GM12864 (cell line): Measurements from ENCODE around the gene ZNRF4.
"Not testable (repeated sequence)": the region's sequence is repeated elsewhere in the genome, so short reads cannot be mapped to it uniquely, and the experiment has no call there.

Source experiments
- DNase-seq: peaks from one replicate; pipeline ENCODE4 v3.0.0-alpha.2; 2011; ENCODE audit warnings: low read depth
- H3K4me3 ChIP-seq: 2 replicates; pipeline ENCODE4 v1.5.1; 2011; ENCODE audit warnings: mild to moderate bottlenecking, low read depth, low read length, control low read depth
- TF ChIP-seq, protein P1 (sequence below): IDR thresholded peaks from 2 replicates; pipeline ENCODE4 v1.5.1; 2011; ENCODE audit warnings: low read depth, mild to moderate bottlenecking, moderate library complexity, low read length, control low read depth, inconsistent platforms; ENCODE audit errors: missing control alignments

ZNRF4 gene, protein sequence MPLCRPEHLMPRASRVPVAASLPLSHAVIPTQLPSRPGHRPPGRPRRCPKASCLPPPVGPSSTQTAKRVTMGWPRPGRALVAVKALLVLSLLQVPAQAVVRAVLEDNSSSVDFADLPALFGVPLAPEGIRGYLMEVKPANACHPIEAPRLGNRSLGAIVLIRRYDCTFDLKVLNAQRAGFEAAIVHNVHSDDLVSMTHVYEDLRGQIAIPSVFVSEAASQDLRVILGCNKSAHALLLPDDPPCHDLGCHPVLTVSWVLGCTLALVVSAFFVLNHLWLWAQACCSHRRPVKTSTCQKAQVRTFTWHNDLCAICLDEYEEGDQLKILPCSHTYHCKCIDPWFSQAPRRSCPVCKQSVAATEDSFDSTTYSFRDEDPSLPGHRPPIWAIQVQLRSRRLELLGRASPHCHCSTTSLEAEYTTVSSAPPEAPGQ

DNA sequence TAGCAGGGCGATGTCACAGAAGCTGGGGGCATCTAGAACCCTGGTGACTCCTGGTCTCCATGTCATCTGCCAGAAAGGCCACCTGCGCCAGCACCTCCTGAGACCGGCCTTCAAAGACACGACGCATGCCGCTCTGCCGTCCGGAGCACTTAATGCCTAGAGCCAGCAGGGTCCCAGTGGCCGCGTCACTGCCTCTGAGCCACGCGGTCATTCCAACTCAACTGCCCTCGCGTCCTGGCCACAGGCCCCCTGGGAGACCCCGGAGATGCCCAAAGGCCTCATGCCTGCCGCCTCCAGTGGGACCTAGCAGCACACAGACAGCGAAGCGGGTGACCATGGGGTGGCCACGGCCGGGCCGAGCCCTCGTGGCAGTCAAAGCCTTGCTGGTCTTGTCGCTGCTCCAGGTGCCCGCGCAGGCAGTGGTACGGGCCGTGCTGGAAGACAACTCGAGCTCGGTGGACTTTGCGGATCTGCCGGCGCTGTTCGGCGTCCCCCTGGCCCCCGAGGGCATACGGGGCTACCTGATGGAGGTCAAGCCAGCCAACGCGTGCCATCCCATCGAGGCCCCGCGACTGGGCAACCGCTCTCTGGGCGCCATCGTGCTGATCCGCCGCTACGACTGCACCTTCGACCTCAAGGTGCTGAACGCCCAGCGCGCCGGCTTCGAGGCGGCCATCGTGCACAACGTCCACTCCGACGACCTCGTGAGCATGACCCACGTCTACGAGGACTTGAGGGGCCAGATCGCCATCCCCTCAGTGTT is at the start of gene ZNRF4:
ZNRF4 (plus strand) TSS at position 51 of the 763 bp plus-strand sequence; CDS start at position 126, 75 bp downstream.
- DNase-seq, result no peak
- TF ChIP-seq, protein P1, sequence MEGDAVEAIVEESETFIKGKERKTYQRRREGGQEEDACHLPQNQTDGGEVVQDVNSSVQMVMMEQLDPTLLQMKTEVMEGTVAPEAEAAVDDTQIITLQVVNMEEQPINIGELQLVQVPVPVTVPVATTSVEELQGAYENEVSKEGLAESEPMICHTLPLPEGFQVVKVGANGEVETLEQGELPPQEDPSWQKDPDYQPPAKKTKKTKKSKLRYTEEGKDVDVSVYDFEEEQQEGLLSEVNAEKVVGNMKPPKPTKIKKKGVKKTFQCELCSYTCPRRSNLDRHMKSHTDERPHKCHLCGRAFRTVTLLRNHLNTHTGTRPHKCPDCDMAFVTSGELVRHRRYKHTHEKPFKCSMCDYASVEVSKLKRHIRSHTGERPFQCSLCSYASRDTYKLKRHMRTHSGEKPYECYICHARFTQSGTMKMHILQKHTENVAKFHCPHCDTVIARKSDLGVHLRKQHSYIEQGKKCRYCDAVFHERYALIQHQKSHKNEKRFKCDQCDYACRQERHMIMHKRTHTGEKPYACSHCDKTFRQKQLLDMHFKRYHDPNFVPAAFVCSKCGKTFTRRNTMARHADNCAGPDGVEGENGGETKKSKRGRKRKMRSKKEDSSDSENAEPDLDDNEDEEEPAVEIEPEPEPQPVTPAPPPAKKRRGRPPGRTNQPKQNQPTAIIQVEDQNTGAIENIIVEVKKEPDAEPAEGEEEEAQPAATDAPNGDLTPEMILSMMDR, result no peak
- no peak within 1 kb of the TSS for H3K4me3 ChIP-seq

DNA sequence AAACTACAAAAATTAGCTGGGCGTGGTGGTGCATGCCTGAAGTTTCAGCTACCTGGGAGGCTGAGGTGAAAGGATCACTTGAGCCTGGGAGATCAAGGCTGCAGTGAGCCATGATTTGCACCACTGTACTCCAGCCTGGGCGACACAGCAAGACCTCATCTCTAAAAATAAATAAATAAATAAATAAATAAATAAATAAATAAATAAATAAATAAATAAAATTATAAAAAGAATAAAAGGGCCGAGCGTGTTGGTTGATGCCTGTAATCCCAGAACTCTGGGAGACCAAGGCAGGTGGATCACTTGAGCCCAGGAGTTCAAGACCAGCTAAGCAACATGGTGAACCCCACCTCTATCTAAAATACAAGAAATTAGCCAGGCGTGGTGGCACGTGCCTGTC is 49.0 kb upstream of the ZNRF4 start:
- not testable (repeated sequence) for H3K4me3 ChIP-seq, DNase-seq

DNA sequence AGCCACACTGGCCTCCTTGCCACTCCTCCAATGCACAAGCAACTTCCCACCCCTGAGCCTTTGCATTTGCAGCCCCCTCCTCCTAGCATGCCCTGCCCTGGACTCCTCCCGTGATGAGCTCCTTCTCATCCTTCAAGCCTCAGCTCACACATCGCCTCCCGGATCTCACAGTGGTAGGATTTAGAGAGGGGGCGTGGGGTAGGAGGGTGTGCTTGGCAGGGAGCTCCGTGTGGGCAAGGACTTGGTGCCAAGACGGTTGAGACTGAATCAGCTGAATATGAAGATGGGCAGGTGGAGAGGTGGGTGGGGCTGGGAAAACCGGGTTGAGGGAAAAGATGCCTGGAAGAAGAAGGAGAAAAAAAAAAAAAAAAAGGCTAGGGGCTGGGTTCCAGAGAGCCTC is 48.4 kb upstream of the ZNRF4 start:
- TF ChIP-seq, protein P1, result no peak
- no peak overlapping the region for H3K4me3 ChIP-seq
- DNase-seq, result no peak

DNA sequence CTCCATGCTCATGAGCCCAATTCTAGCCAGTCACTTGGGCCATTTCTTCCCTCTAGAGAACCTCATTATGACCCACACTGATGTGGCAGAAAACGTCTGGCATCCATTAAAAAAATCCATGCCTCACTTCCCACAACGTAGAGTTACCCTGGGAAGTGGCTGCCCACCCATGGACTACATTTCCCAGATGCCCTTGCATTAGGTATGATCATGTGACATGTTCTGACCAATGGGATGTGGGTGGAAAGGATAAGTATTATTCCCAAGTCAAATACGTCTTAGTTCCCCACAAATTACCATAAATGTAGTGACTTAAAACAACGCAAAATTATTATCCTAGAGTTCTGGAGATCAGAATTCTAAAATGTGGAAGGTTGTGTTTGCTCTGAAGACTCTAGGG is 47.9 kb upstream of the ZNRF4 start:
- no peak for DNase-seq
- TF ChIP-seq, protein P1, result no peak
- no peak overlapping the region for H3K4me3 ChIP-seq

DNA sequence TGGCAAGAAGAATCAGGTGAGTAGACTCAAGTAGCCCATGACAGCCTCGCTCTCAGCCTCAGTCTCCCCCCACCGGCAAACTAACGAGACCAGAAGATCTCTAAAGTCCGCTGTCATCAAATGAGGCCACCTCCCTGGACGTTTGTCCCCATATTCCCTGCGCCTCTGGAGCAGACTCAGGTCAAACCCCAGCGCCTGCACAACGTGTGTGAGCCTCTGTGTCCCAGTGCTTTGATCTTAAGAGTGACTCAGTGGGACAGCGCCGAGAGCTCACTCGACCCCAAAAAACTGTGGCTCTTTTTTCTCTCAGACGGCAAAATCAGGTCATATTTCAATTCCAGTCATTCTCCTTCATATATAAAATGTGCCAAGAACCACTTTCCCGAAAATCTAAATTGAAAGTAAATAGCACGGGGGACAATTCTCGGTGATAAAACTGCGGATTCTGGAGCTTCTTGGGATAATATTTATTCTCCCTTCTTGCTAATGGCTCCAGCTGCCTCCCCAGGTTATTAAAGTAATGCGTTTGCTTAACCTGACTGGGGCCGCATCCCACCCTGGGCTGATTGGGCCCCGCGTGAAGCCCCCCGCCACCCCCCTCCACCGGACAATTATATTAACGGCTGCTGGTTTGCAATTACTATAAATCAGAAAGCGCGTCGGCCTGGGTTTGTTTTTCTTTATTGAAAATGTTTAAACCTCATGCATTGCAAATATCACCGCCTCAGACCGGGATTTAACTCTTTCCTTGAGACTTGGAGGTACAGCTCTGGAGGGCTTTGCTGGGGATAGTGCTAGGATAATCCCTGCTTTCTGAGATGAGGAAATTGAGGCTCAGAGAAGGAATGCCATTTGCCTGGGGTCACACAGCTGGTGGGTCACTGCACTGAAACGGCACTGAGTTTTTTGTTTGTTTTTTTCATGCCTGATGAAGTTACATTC is 37.5 kb upstream of the ZNRF4 start:
- DNase-seq, result no peak
- H3K4me3 ChIP-seq, result no peak overlapping the region
- TF ChIP-seq, protein P1, result no peak

DNA sequence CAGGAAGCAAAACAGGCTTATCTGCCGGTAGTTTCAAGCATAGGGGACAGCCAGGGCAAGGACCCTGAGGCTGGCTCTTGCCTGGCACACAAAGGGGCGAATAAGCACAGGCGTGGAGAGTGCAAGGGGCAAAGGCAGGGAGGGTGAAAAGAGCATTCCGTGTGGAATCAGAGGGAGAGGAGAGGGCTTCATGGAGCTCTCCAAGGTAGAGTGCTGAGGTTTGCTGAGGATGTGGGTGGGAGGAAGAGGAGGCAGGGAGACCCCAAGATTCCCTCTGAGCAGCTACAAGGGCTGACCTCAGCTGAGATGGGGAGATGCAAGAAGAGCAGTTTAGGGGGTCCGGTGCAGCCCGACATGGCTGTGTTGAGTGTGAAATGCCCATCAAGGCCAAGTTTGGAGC is 36.5 kb upstream of the ZNRF4 start:
- no peak overlapping the region for H3K4me3 ChIP-seq
- no peak for DNase-seq
- TF ChIP-seq, protein P1, result no peak
